ENCODE results near the gene CTNNA2.

- TF ChIP-seq POLR2A (IDR thresholded peaks at IDR 0.05) (no peak), CTCF (IDR thresholded peaks at IDR 0.05) (no peak)
Observed at GRCh38 chr2:79573895-79574674, 61.2 kb downstream of the CTNNA2 start.
